Mammary epithelial cell (primary cell): ENCODE results near the gene HKDC1.

Experiments
- CTCF ChIP-seq, 2 donors: IDR thresholded peaks in 1 of 2; conservative IDR thresholded peaks in 1 of 2; 2 replicates each; pipeline ENCODE4 v1.5.1; 2011 to 2012; ENCODE audit warnings: inconsistent platforms in 2 of 2, low read length in 2 of 2, mild to moderate bottlenecking in 2 of 2, control low read depth in 1 of 2, low read depth in 1 of 2; ENCODE audit not compliant: insufficient read depth in 1 of 2; ENCODE audit errors: extremely low read depth in 1 of 2
- EZH2 ChIP-seq: IDR thresholded peaks from 2 replicates; pipeline ENCODE4 v1.6.1; 2012; ENCODE audit warnings: low read length, inconsistent platforms, borderline replicate concordance

GRCh38 chr10:69250041-69250440, 29.9 kb downstream of the HKDC1 start:
- TF ChIP-seq CTCF (conservative IDR thresholded peaks at IDR 0.05 in 1 of 2, IDR thresholded peaks at IDR 0.05 in 1 of 2; ENCODE audit: extremely low read depth in 1 of 2, insufficient read depth in 1 of 2, low read depth in 1 of 2, low read length in 2 of 2) (no peak), EZH2 (no peak)
